Endothelial cell (in vitro differentiated cells): ENCODE measurements around the gene SARS1. TPM values are rescaled to one million over a fixed set of nuclear protein-coding genes. Genes with fewer than 3 reads are reported as not detected.
A peak's percentile ranks its signal among the peaks of the same experiment; 100 is the strongest.

Experiments used
- DNase-seq: peaks from one replicate; pipeline ENCODE4 v3.0.0; 2021; ENCODE audit warnings: low spot score
- H3K27ac Mint-ChIP-seq: one replicate; pipeline ENCODE4 v1.8.0; 2021; ENCODE audit warnings: mixed read lengths, inconsistent platforms; ENCODE audit not compliant: unreplicated experiment
- H3K27me3 Mint-ChIP-seq: one replicate; pipeline ENCODE4 v1.8.0; 2021; ENCODE audit warnings: mild to moderate bottlenecking, moderate library complexity, mixed read lengths, inconsistent platforms; ENCODE audit not compliant: unreplicated experiment
- H3K36me3 Mint-ChIP-seq: one replicate; pipeline ENCODE4 v1.8.0; 2021; ENCODE audit warnings: mild to moderate bottlenecking, low read depth, mixed read lengths, inconsistent platforms; ENCODE audit not compliant: unreplicated experiment
- H3K4me1 Mint-ChIP-seq: one replicate; pipeline ENCODE4 v1.8.0; 2021; ENCODE audit warnings: mild to moderate bottlenecking, mixed read lengths, inconsistent platforms; ENCODE audit not compliant: unreplicated experiment
- H3K4me3 Mint-ChIP-seq: one replicate; pipeline ENCODE4 v1.8.0; 2021; ENCODE audit warnings: mild to moderate bottlenecking, mixed read lengths, inconsistent platforms; ENCODE audit not compliant: unreplicated experiment
- H3K9me3 Mint-ChIP-seq: one replicate; pipeline ENCODE4 v1.8.0; 2021; ENCODE audit warnings: mixed read lengths, inconsistent platforms; ENCODE audit not compliant: unreplicated experiment
- total RNA-seq: library from RNA; stranded (reverse); fragmentation: NEBNext Ultra II Directional; extraction: Animal tissue kit (Norgen Biotek cat#: 25700); gene quantifications from one replicate; pipeline ENCODE4 v1.2.1, GENCODE V29; 2021; ENCODE audit not compliant: unreplicated experiment
- TF ChIP-seq, protein P1 (sequence below): fragments of 200-600 bp; sonication (generic); IDR thresholded peaks from one replicate; pipeline ENCODE4 v1.5.0; 2021; ENCODE audit warnings: antibody characterized with exemption; ENCODE audit not compliant: unreplicated experiment

SARS1 gene
- total RNA-seq, 1 donor from 2014 or later = 125 TPM

DNA sequence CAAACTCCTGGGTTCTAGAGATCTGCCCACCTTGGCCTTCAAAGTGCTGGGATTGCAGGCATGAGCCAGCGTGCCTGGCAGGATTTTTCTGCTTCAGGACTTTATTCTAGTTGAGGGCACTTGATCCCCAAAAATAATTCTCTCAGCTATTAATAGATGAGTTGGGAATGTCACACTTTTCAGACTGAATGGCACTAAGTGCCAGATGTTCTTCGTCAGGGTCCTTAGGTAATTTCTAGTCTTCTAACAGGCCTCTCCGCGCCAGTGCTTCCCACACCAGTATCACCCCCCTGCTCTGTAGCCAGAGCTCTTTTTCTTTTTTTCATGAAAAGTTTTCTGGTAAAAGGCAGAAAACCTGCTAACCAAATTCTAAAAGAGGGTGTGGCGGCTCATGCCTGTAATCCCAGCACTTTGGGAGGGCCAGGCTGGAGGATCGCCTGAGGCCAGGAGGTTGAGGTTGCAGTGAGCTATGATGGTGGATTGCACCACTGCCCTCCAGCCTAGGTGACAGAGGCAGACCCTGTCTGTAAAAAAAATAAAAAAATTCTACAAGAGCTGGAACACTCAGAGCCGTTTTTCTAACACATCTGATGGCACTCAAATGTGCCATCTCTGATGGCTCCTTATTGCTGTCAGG lies 6.1 kb upstream of the SARS1 start:
- H3K4me1 Mint-ChIP-seq = peaks cover 4% of the 10 kb centered on the region
- H3K27me3 Mint-ChIP-seq = peaks cover 3% of the 10 kb centered on the region
- H3K4me3 Mint-ChIP-seq = no peak overlapping the region
- TF ChIP-seq, protein P1, sequence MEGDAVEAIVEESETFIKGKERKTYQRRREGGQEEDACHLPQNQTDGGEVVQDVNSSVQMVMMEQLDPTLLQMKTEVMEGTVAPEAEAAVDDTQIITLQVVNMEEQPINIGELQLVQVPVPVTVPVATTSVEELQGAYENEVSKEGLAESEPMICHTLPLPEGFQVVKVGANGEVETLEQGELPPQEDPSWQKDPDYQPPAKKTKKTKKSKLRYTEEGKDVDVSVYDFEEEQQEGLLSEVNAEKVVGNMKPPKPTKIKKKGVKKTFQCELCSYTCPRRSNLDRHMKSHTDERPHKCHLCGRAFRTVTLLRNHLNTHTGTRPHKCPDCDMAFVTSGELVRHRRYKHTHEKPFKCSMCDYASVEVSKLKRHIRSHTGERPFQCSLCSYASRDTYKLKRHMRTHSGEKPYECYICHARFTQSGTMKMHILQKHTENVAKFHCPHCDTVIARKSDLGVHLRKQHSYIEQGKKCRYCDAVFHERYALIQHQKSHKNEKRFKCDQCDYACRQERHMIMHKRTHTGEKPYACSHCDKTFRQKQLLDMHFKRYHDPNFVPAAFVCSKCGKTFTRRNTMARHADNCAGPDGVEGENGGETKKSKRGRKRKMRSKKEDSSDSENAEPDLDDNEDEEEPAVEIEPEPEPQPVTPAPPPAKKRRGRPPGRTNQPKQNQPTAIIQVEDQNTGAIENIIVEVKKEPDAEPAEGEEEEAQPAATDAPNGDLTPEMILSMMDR = no peak
- no peak for DNase-seq
- no peak overlapping the region for H3K27ac Mint-ChIP-seq
- no peaks in the 10 kb centered on the region for H3K9me3 Mint-ChIP-seq
- no peaks in the 10 kb centered on the region for H3K36me3 Mint-ChIP-seq

DNA sequence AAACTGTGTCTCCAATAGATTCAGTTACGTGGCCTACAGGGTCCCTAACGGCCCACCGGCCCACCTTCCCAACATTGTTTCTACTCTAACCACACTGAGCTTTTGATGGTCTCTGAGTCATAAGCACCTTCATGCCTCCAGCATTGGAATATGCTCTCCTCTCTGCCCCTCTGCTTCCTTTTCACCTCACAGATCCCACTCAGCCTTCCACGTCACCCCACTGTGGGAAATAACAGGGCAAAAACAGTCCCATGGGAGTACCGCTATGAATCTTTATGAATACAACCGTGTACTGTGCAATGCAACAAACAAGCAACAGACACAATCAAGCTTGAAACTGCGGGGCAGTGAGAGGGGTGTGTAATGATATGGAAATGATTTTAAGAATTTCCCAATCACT lies 5.3 kb upstream of the SARS1 start:
- Mint-ChIP-seq H3K27ac (no peak overlapping the region), H3K4me1 (peaks cover 4% of the 10 kb centered on the region), H3K36me3 (no peaks in the 10 kb centered on the region), H3K4me3 (no peak overlapping the region), H3K27me3 (no peaks in the 10 kb centered on the region), H3K9me3 (no peaks in the 10 kb centered on the region)
- TF ChIP-seq, protein P1 = no peak
- DNase-seq = no peak

DNA sequence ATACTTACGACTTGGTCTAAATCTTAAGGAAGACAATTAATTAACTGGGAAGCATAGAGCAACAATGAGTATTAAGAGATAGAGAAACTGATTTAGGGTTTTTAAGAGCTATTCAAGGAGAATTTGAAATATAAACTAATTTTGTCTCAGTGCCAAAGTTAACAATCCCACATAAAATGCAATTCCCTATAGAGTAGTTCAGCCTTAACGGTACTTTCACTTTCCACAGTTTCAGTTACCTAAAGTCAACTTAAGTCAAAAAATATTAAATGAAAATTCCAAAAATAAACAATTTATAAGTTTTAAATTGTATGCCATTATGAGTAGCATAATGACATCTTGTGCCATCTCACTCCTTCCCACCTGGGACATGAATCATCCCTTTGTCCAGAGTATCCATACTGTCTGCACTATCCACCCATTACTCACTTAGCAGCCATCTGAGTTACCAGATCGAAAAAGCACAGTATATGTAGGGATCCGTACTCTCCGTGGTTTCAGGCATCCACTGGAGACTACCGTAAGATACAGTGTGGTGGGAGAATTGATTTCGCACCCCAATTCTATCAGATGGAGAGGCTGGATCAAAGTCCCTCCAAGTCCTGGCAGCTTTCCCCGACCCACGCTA lies 4.8 kb upstream of the SARS1 start:
- no peak overlapping the region for H3K4me3 Mint-ChIP-seq
- H3K36me3 Mint-ChIP-seq = no peaks in the 10 kb centered on the region
- no peaks in the 10 kb centered on the region for H3K9me3 Mint-ChIP-seq
- TF ChIP-seq, protein P1 = no peak
- H3K27me3 Mint-ChIP-seq = no peaks in the 10 kb centered on the region
- no peak for DNase-seq
- H3K27ac Mint-ChIP-seq = no peak overlapping the region
- H3K4me1 Mint-ChIP-seq = peaks cover 4% of the 10 kb centered on the region

DNA sequence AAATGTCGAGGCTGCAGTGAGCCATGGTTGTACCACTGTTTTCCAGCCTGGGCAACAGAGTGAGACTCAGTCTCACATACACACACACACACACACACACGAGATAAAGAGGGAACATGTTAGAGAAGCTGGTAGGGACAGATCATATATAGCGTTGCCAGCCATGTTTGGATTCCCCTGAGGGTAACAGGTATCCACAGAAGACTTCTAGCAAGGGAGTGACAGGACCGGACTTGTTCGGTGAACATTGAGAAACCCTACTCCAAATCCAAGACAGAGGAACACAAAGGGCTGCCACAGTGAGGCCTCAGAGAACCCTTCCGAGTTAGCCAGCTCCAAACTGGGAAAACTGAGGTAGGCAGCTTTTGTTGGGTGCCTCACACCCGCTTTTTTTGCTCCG lies 3.7 kb upstream of the SARS1 start:
- H3K36me3 Mint-ChIP-seq = no peaks in the 10 kb centered on the region
- no peak overlapping the region for H3K4me3 Mint-ChIP-seq
- H3K4me1 Mint-ChIP-seq = peaks cover 11% of the 10 kb centered on the region
- H3K27ac Mint-ChIP-seq = no peak overlapping the region
- TF ChIP-seq, protein P1 = no peak
- no peaks in the 10 kb centered on the region for H3K27me3 Mint-ChIP-seq
- no peak for DNase-seq
- H3K9me3 Mint-ChIP-seq = no peaks in the 10 kb centered on the region

DNA sequence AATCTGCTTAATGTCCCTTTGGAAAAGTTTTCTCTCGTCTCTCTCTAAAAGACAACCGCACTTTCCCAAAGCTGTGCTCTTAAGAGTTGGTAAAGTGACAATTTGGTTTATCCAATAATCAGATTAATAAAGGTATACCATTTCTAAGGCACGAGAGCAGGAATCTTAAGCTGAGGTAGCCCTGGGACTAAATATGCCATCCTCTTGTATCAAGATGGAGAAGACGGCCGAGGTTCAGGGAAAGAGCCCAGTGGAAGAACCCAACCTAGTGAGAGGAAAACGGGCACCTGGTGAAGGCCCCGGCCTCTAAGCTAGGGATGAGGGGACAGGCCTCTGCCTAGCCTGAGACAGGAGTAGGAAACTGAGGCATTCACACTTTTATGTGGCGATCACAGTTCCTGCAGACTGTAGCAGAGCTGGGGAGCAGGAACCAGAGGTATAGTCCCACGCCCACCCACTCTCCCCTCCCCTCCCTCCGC lies 334 bp upstream of the SARS1 start:
- H3K4me1 Mint-ChIP-seq = peaks cover 13% of the 10 kb centered on the region
- TF ChIP-seq, protein P1 = no peak
- DNase-seq = no peak
- peak overlapping the region; percentile 84 for H3K4me3 Mint-ChIP-seq
- no peaks in the 10 kb centered on the region for H3K27me3 Mint-ChIP-seq
- no peaks in the 10 kb centered on the region for H3K9me3 Mint-ChIP-seq
- H3K36me3 Mint-ChIP-seq = no peaks in the 10 kb centered on the region
- H3K27ac Mint-ChIP-seq = no peak overlapping the region
